Measurements from ENCODE around the gene ARHGAP9.

The ARHGAP9 gene

GRCh38 chr12:57467915-57468314 is 11.8 kb downstream of the ARHGAP9 start:
- no peaks in the 10 kb centered on the region for H3K9me3 ChIP-seq
- no peak overlapping the region for H3K9ac ChIP-seq
- H3K36me3 ChIP-seq: peaks cover 39% of the 10 kb centered on the region; the same call in 1 of the 2 replicates
- H3K27me3 ChIP-seq: no peaks in the 10 kb centered on the region
- peaks cover 12% of the 10 kb centered on the region for H3K4me1 ChIP-seq
- no peak overlapping the region for H3K4me3 ChIP-seq
- H3K4me2 ChIP-seq: no peak overlapping the region
- no peak for TF ChIP-seq Cebpa-rat (IDR thresholded peaks at IDR 0.05)
- no peak overlapping the region for H3K27ac ChIP-seq
- no peaks in the 10 kb centered on the region for H4K20me1 ChIP-seq

GRCh38 chr12:57467212-57467874 is 12.3 kb downstream of the ARHGAP9 start:
- no peak overlapping the region for H3K27ac ChIP-seq

GRCh38 chr12:57465747-57466505 is 13.7 kb downstream of the ARHGAP9 start:
- TF ChIP-seq Cebpa-rat (IDR thresholded peaks at IDR 0.05): no peak
- Histone ChIP-seq H3K9ac (no peak overlapping the region), H3K9me3 (no peaks in the 10 kb centered on the region), H3K4me2 (no peak overlapping the region), H3K36me3 (peaks cover 19% of the 10 kb centered on the region; the same call in 1 of the 2 replicates), H3K4me3 (no peak overlapping the region), H3K27me3 (peaks cover 11% of the 10 kb centered on the region), H4K20me1 (peaks cover 4% of the 10 kb centered on the region), H3K4me1 (peaks cover 20% of the 10 kb centered on the region), H3K27ac (no peak overlapping the region)

More at GRCh38 chr12:57467212-57467874, 12.3 kb downstream of the ARHGAP9 start:
- Histone ChIP-seq H3K36me3 (peaks cover 33% of the 10 kb centered on the region; the same call in 1 of the 2 replicates), H4K20me1 (no peaks in the 10 kb centered on the region), H3K27me3 (no peaks in the 10 kb centered on the region), H3K4me3 (no peak overlapping the region), H3K9me3 (no peaks in the 10 kb centered on the region), H3K9ac (no peak overlapping the region), H3K4me1 (peaks cover 15% of the 10 kb centered on the region), H3K4me2 (no peak overlapping the region)
- no peak for TF ChIP-seq Cebpa-rat (IDR thresholded peaks at IDR 0.05)

GRCh38 chr12:57465030-57465746 is 14.5 kb downstream of the ARHGAP9 start:
- H3K9me3 ChIP-seq: no peaks in the 10 kb centered on the region
- no peak overlapping the region for H3K9ac ChIP-seq
- peaks cover 18% of the 10 kb centered on the region for H3K27me3 ChIP-seq
- peaks cover 12% of the 10 kb centered on the region; the same call in 1 of the 2 replicates for H3K36me3 ChIP-seq
- TF ChIP-seq Cebpa-rat (IDR thresholded peaks at IDR 0.05): no peak
- H4K20me1 ChIP-seq: peaks cover 7% of the 10 kb centered on the region
- H3K27ac ChIP-seq: no peak overlapping the region
- H3K4me3 ChIP-seq: no peak overlapping the region
- no peak overlapping the region for H3K4me2 ChIP-seq
- peaks cover 28% of the 10 kb centered on the region for H3K4me1 ChIP-seq

- no peak overlapping the region for H3K27ac ChIP-seq
- H3K4me2 ChIP-seq: no peak overlapping the region
- peaks cover 6% of the 10 kb centered on the region; the same call in 1 of the 2 replicates for H3K36me3 ChIP-seq
- peaks cover 28% of the 10 kb centered on the region for H3K4me1 ChIP-seq
- no peak overlapping the region for H3K9ac ChIP-seq
- peaks cover 20% of the 10 kb centered on the region for H3K27me3 ChIP-seq
- H4K20me1 ChIP-seq: peaks cover 7% of the 10 kb centered on the region
- H3K4me3 ChIP-seq: no peak overlapping the region
- no peaks in the 10 kb centered on the region for H3K9me3 ChIP-seq
- no peak for TF ChIP-seq Cebpa-rat (IDR thresholded peaks at IDR 0.05)
Observed at GRCh38 chr12:57464569-57464968, 15.1 kb downstream of the ARHGAP9 start.

GRCh38 chr12:57462912-57463253 is 16.8 kb downstream of the ARHGAP9 start:
- H3K4me2 ChIP-seq: peak overlapping the region; percentile 98
- H3K4me3 ChIP-seq: no peak overlapping the region
- H3K27me3 ChIP-seq: peaks cover 20% of the 10 kb centered on the region
- no peak overlapping the region for H3K9ac ChIP-seq
- H4K20me1 ChIP-seq: peaks cover 7% of the 10 kb centered on the region
- no peaks in the 10 kb centered on the region for H3K9me3 ChIP-seq
- peaks cover 38% of the 10 kb centered on the region for H3K4me1 ChIP-seq
- H3K27ac ChIP-seq: no peak overlapping the region
- H3K36me3 ChIP-seq: no peaks in the 10 kb centered on the region
- TF ChIP-seq Cebpa-rat (IDR thresholded peaks at IDR 0.05): no peak

GRCh38 chr12:57462251-57462911 is 17.3 kb downstream of the ARHGAP9 start:
- H3K9me3 ChIP-seq: no peaks in the 10 kb centered on the region
- peak overlapping the region; percentile 74 for H3K9ac ChIP-seq
- peak overlapping the region; percentile 98 for H3K4me2 ChIP-seq
- H4K20me1 ChIP-seq: peaks cover 7% of the 10 kb centered on the region
- H3K4me1 ChIP-seq: peaks cover 41% of the 10 kb centered on the region
- TF ChIP-seq Cebpa-rat (IDR thresholded peaks at IDR 0.05): no peak
- H3K36me3 ChIP-seq: no peaks in the 10 kb centered on the region
- H3K27ac ChIP-seq: no peak overlapping the region
- peak overlapping the region; percentile 70 for H3K4me3 ChIP-seq
- peaks cover 20% of the 10 kb centered on the region for H3K27me3 ChIP-seq

GRCh38 chr12:57461917-57462250 is 17.8 kb downstream of the ARHGAP9 start:
- Histone ChIP-seq H3K27ac (no peak overlapping the region), H3K9me3 (no peaks in the 10 kb centered on the region), H4K20me1 (peaks cover 7% of the 10 kb centered on the region), H3K4me2 (peak overlapping the region; percentile 98), H3K9ac (peak overlapping the region; percentile 74), H3K27me3 (peaks cover 20% of the 10 kb centered on the region), H3K4me3 (peak overlapping the region; percentile 70), H3K36me3 (no peaks in the 10 kb centered on the region), H3K4me1 (peaks cover 44% of the 10 kb centered on the region)
- TF ChIP-seq Cebpa-rat (IDR thresholded peaks at IDR 0.05): no peak

- Histone ChIP-seq H3K36me3 (no peaks in the 10 kb centered on the region), H3K9me3 (no peaks in the 10 kb centered on the region), H3K4me2 (peak overlapping the region; percentile 98), H4K20me1 (peaks cover 7% of the 10 kb centered on the region), H3K27me3 (peaks cover 20% of the 10 kb centered on the region), H3K9ac (peak overlapping the region; percentile 74), H3K4me3 (peak overlapping the region; percentile 70), H3K27ac (no peak overlapping the region), H3K4me1 (peaks cover 48% of the 10 kb centered on the region)
- TF ChIP-seq Cebpa-rat (IDR thresholded peaks at IDR 0.05): no peak
Observed at GRCh38 chr12:57461276-57461916, 18.3 kb downstream of the ARHGAP9 start.

All from BLaER1 (cell line).